HCT116 (cell line): ENCODE data around the gene SMYD3. TPM values are rescaled to one million over a fixed set of nuclear protein-coding genes. Genes with fewer than 3 reads are reported as not detected.

ENCODE experiments used
- ATAC-seq: fragments of 200-7000 bp; cut with Tn5 transposase; 2 replicates; pipeline ENCODE4 v1.9.1; 2020; ENCODE audit warnings: mild to moderate bottlenecking, moderate library complexity
- BruUV-seq: library from RNA; stranded (reverse); fragments of 400-500 nt; replicated peaks from 2 replicates; lab custom pipeline; 2021; lab: Mats Ljungman, UMichigan
- CTCF ChIA-PET: fragments of 300-600 bp; sonication (Branson Sonifier 250); formaldehyde crosslinking; loops from one replicate; lab custom pipeline; 2021; ENCODE audit warnings: antibody characterized with exemption; lab: Charles Lee
- POLR2A ChIA-PET: fragments of 300-600, 350-600 bp; sonication (Branson Sonifier 250); formaldehyde crosslinking; loops from one replicate; lab custom pipeline; 2021; ENCODE audit warnings: antibody characterized with exemption; lab: Charles Lee
- RAD21 ChIA-PET, 2 experiments: fragments of 300-600 bp; sonication (Branson Sonifier 250); formaldehyde crosslinking; loops; one replicate each; lab custom pipeline; 2023; ENCODE audit warnings: low total read pairs in 2 of 2; ENCODE audit not compliant: uncharacterized antibody in 2 of 2, unreplicated experiment in 2 of 2, low non-redundant PET in 1 of 2; lab: Charles Lee
- DNase-seq: peaks from one replicate; pipeline ENCODE4 v3.0.0-alpha.2; 2010; ENCODE audit warnings: low read depth, low spot score
- H2AFZ ChIP-seq: fragments of 200-600 bp; shearing (Covaris generic), sonication (generic); 2 replicates; pipeline ENCODE4 v1.6.1; 2017; ENCODE audit warnings: low read depth, mixed run types, mixed read lengths, antibody characterized with exemption, low read length; ENCODE audit not compliant: poor library complexity, severe bottlenecking
- H3K27ac ChIP-seq: 2 replicates; pipeline ENCODE4 v1.5.1; 2012; ENCODE audit warnings: low read depth, low read length
- H3K27me3 ChIP-seq: fragments of 200-600 bp; sonication (generic); 2 replicates; pipeline ENCODE4 v1.6.1; 2016; ENCODE audit warnings: mixed run types, low read length, mixed read lengths; ENCODE audit not compliant: insufficient read depth
- H3K36me3 ChIP-seq, 2 experiments: fragments of 200-500 bp in 1 of 2; fragments of 200-600 bp in 1 of 2; sonication (Bioruptor generic) in 1 of 2; sonication (generic) in 1 of 2; 2 replicates each; pipeline versions ENCODE4 v1.5.1 to v1.6.1; 2014 to 2016; ENCODE audit warnings: low read length in 2 of 2, inconsistent platforms in 1 of 2, mixed read lengths in 1 of 2, mixed run types in 1 of 2; ENCODE audit not compliant: insufficient read depth in 2 of 2, control insufficient read depth in 1 of 2
- H3K4me1 ChIP-seq, 2 experiments: fragments of 200-600 bp in 1 of 2; sonication (generic) in 1 of 2; 2 replicates each; pipeline versions ENCODE4 v1.5.1 to v1.6.1; 2012 to 2017; ENCODE audit warnings: low read length in 2 of 2, inconsistent platforms in 1 of 2, mild to moderate bottlenecking in 1 of 2, mixed read lengths in 1 of 2, mixed run types in 1 of 2, moderate library complexity in 1 of 2; ENCODE audit not compliant: insufficient read depth in 2 of 2, control insufficient read depth in 1 of 2
- H3K4me2 ChIP-seq: fragments of 200-600 bp; sonication (generic); 2 replicates; pipeline ENCODE4 v1.6.1; 2017; ENCODE audit warnings: mixed run types, low read length, mixed read lengths
- H3K4me3 ChIP-seq, 2 experiments: fragments of 200-600 bp in 1 of 2; sonication (generic) in 1 of 2; replicated peaks in 1 of 2; 2 replicates each; pipeline ENCODE4 v1.5.1; 2011 to 2016; ENCODE audit warnings: low read length in 2 of 2, control low read depth in 1 of 2, low read depth in 1 of 2, mild to moderate bottlenecking in 1 of 2, mixed read lengths in 1 of 2, mixed run types in 1 of 2
- H3K79me2 ChIP-seq: fragments of 200-600 bp; sonication (generic); 2 replicates; pipeline ENCODE4 v1.6.1; 2017; ENCODE audit warnings: mild to moderate bottlenecking, mixed run types, low read length, moderate library complexity, mixed read lengths; ENCODE audit not compliant: insufficient read depth
- H3K9ac ChIP-seq: fragments of 200-600 bp; sonication (generic); 2 replicates; pipeline ENCODE4 v1.6.1; 2016; ENCODE audit warnings: low read length, mixed read lengths
- H3K9me2 ChIP-seq: fragments of 200-600 bp; sonication (generic), shearing (Covaris generic); 2 replicates; pipeline ENCODE4 v1.6.1; 2017; ENCODE audit warnings: mixed run types, mild to moderate bottlenecking, moderate library complexity; ENCODE audit not compliant: insufficient read depth
- H3K9me3 ChIP-seq, 2 experiments: fragments of 200-500 bp in 1 of 2; fragments of 200-600 bp in 1 of 2; sonication (Bioruptor generic) in 1 of 2; sonication (generic) in 1 of 2; 2 replicates each; pipeline ENCODE4 v1.6.1; 2014 to 2017; ENCODE audit warnings: low read length in 2 of 2, mixed read lengths in 2 of 2, inconsistent platforms in 1 of 2, low read depth in 1 of 2, mild to moderate bottlenecking in 1 of 2, mixed run types in 1 of 2, moderate library complexity in 1 of 2; ENCODE audit not compliant: control insufficient read depth in 1 of 2, insufficient read depth in 1 of 2
- H4K20me1 ChIP-seq: fragments of 200-600 bp; sonication (generic), shearing (Covaris generic); 2 replicates; pipeline ENCODE4 v1.6.1; 2017; ENCODE audit warnings: mixed run types, mild to moderate bottlenecking, moderate library complexity; ENCODE audit not compliant: insufficient read depth
- CTCF ChIP-seq, 3 experiments: fragments of 200-600 bp in 1 of 3; sonication (generic) in 1 of 3; IDR thresholded peaks in 2 of 3; conservative IDR thresholded peaks in 1 of 3; 2 replicates each; pipeline ENCODE4 v1.5.1; 2012 to 2017; ENCODE audit warnings: low read depth in 2 of 3, low read length in 2 of 3, antibody characterized with exemption in 1 of 3, borderline replicate concordance in 1 of 3, control low read depth in 1 of 3, mild to moderate bottlenecking in 1 of 3, mixed read lengths in 1 of 3, mixed run types in 1 of 3, moderate library complexity in 1 of 3; ENCODE audit not compliant: insufficient read depth in 1 of 3
- ELF1 ChIP-seq: IDR thresholded peaks from 2 replicates; pipeline ENCODE4 v1.6.1; 2012; ENCODE audit warnings: low read depth, borderline replicate concordance
- EZH2 ChIP-seq: fragments of 200-600 bp; sonication (generic); IDR thresholded peaks from 2 replicates; pipeline ENCODE4 v1.6.1; 2017; ENCODE audit warnings: antibody characterized with exemption, mixed run types
- EZH2phosphoT487 ChIP-seq: fragments of 200-600 bp; IDR thresholded peaks from 2 replicates; pipeline ENCODE4 v1.6.1; 2018; ENCODE audit warnings: antibody characterized with exemption, borderline replicate concordance
- MAX ChIP-seq: IDR thresholded peaks from 2 replicates; pipeline ENCODE4 v1.6.1; 2012
- RAD21 ChIP-seq: IDR thresholded peaks from 2 replicates; pipeline ENCODE4 v1.6.1; 2012; ENCODE audit warnings: low read depth, mild to moderate bottlenecking
- intact Hi-C: fragments of 100-400 bp; cut with micrococcal nuclease; formaldehyde crosslinking; loops from 2 replicates; pipeline ENCODE4 v1.10.0; 2022
- total RNA-seq: library from RNA; stranded (reverse); gene quantifications from one replicate; pipeline ENCODE4 v1.2.1, GENCODE V29; 2021; ENCODE audit not compliant: unreplicated experiment

SMYD3 gene
- total RNA-seq, 1 experiment from 2014 or later = 33.6 TPM

GRCh38 chr1:246377625-246378153, 129.4 kb downstream of the SMYD3 start (continued):
- TF ChIP-seq CTCF (IDR thresholded peaks at IDR 0.05 in 2 of 3, conservative IDR thresholded peaks at IDR 0.05 in 1 of 3; ENCODE audit: borderline replicate concordance in 1 of 3, insufficient read depth in 1 of 3, low read depth in 2 of 3, low read length in 2 of 3) (no peak), EZH2phosphoT487 (no peak), MAX (no peak)

DNA sequence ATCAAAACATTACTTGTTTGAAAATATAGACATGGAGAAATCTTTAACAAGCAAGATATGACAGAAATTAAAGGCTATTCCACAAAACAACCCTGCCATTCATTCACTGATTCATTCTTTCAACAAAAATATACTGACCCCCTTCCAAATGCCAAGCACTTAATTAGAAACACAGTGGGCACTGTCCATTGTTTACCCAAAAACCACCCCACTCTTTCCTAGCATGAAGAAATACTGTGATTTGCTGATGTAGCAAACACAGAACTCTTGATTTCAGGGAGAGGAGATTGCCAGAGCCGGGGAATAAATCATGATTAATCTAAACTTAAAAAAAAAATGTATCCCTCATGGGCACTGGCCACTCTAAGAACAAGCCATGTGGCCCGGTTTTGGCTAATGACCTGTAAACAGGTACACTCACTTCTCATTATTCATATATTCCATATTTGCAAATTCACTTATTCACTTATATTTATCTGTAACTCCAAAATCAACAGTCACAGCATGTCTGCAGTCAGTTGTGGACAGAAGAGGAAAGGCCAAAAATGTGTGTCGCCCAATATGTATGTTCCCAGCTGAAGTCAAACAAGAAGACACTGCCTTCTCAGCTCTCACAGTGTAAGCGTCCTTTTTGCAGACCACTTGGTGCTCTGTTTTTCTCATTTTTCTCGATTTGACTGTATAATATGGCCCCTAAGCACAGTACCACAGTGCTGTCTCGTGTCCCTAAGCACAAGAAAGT, 133.1 kb downstream of the SMYD3 start:
- TF ChIP-seq ELF1 (no peak), EZH2 (no peak), EZH2phosphoT487 (no peak), RAD21 (no peak)
- TF ChIP-seq, all 23 proteins: peak for 0
- no peak overlapping the region for H3K4me2 ChIP-seq

More for the DNA sequence above, 133.1 kb downstream of the SMYD3 start:
- Histone ChIP-seq H3K36me3 (no peaks in the 10 kb centered on the region), H4K20me1 (no peaks in the 10 kb centered on the region), H2AFZ (no peak overlapping the region), H3K4me3 (no peak overlapping the region), H3K79me2 (no peaks in the 10 kb centered on the region; the same call in 1 of the 2 replicates), H3K9me2 (no peaks in the 10 kb centered on the region), H3K27me3 (no peaks in the 10 kb centered on the region), H3K27ac (no peak overlapping the region), H3K9ac (no peak overlapping the region), H3K4me1 (no peaks in the 10 kb centered on the region), H3K9me3 (no peaks in the 10 kb centered on the region)
- BruUV-seq = no TSS peak
- ChIA-PET POLR2A (no interaction called here), CTCF (no interaction called here), RAD21 (no interaction called here)
- ATAC-seq = no peak
- intact Hi-C loops = no loop called here
- DNase-seq = no peak
